ENCODE results near the gene ZSCAN16. TPM values are rescaled to one million over a fixed set of nuclear protein-coding genes. Genes with fewer than 3 reads are reported as not detected.

Gene ZSCAN16
- total and polyA plus RNA-seq, 2 donors from 2014 or later, result 6.1 to 6.8 TPM

DNA sequence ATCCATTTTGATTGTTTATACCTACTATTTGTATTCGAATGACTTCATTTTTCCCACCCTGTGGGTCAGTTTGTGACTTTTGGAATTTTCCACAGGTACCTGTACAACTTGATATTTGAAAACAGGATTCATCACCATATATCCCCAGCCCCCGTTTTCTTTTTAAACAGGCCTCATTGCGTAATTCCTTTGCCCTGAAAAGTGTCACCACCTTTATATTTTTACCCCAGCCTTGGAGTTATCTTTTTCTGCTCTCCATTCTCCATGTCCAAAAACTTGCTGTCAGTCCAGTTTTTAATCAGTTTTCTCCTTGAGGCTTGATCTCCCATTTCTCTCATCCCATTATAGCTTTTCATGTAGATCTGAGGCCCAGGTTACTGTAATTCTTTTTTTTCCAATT lies 33.9 kb downstream of the ZSCAN16 start:
- Histone ChIP-seq H3K27ac (ENCODE audit: low read depth in 2 of 2, low read length in 2 of 2) (no peak overlapping the region), H3K27me3 (ENCODE audit: control insufficient read depth, insufficient read depth, low read length) (no peaks in the 10 kb centered on the region), H3K9me3 (ENCODE audit: control insufficient read depth in 2 of 3, insufficient read depth in 1 of 3, low read length in 3 of 3) (peaks cover 0 to 8% (median 0%) of the 10 kb centered on the region in 3 donors), H3K4me3 (ENCODE audit: low read length in 3 of 3) (no peak overlapping the region), H3K36me3 (ENCODE audit: control insufficient read depth in 2 of 3, insufficient read depth in 3 of 3, low read length in 3 of 3) (peaks cover 16 to 30% (median 19%) of the 10 kb centered on the region in 3 donors), H3K9ac (ENCODE audit: low read length in 3 of 3) (no peak overlapping the region), H3K4me1 (ENCODE audit: control insufficient read depth in 2 of 3, insufficient read depth in 2 of 3, low read depth in 1 of 3, low read length in 3 of 3) (peaks cover 0 to 3% (median 0%) of the 10 kb centered on the region in 3 donors)
- intact Hi-C loops (cut with DNase I), result no loop called here
- DNase-seq (no peak), FAIRE-seq (no peak)
- no peak for TF ChIP-seq CTCF (IDR thresholded peaks at IDR 0.05; ENCODE audit: borderline replicate concordance, extremely low read depth, insufficient read depth)

- Histone ChIP-seq H3K9ac (ENCODE audit: low read length in 3 of 3) (no peak overlapping the region), H3K27ac (ENCODE audit: low read depth in 2 of 2, low read length in 2 of 2) (no peak overlapping the region), H3K4me3 (ENCODE audit: low read length in 3 of 3) (no peak overlapping the region), H3K9me3 (ENCODE audit: control insufficient read depth in 2 of 3, insufficient read depth in 1 of 3, low read length in 3 of 3) (peaks cover 0 to 6% (median 0%) of the 10 kb centered on the region in 3 donors), H3K4me1 (ENCODE audit: control insufficient read depth in 2 of 3, insufficient read depth in 2 of 3, low read depth in 1 of 3, low read length in 3 of 3) (peaks cover 0 to 3% (median 0%) of the 10 kb centered on the region in 3 donors), H3K27me3 (ENCODE audit: control insufficient read depth, insufficient read depth, low read length) (no peaks in the 10 kb centered on the region), H3K36me3 (ENCODE audit: control insufficient read depth in 2 of 3, insufficient read depth in 3 of 3, low read length in 3 of 3) (peaks cover 8 to 22% (median 11%) of the 10 kb centered on the region in 3 donors)
- intact Hi-C loops (cut with DNase I), result no loop called here
- no peak for TF ChIP-seq CTCF (IDR thresholded peaks at IDR 0.05; ENCODE audit: borderline replicate concordance, extremely low read depth, insufficient read depth)
- no peak for DNase-seq
- no peak for FAIRE-seq
These were observed 34.7 kb downstream of the ZSCAN16 start for GRCh38 chr6:28159029-28159607.

- no peak for FAIRE-seq
- Histone ChIP-seq H3K27ac (ENCODE audit: low read depth in 2 of 2, low read length in 2 of 2) (no peak overlapping the region), H3K36me3 (ENCODE audit: control insufficient read depth in 2 of 3, insufficient read depth in 3 of 3, low read length in 3 of 3) (peaks cover 0 to 12% (median 2%) of the 10 kb centered on the region in 3 donors), H3K27me3 (ENCODE audit: control insufficient read depth, insufficient read depth, low read length) (no peaks in the 10 kb centered on the region), H3K9me3 (ENCODE audit: control insufficient read depth in 2 of 3, insufficient read depth in 1 of 3, low read length in 3 of 3) (peaks cover 0 to 6% (median 0%) of the 10 kb centered on the region in 3 donors), H3K9ac (ENCODE audit: low read length in 3 of 3) (no peak overlapping the region), H3K4me1 (ENCODE audit: control insufficient read depth in 2 of 3, insufficient read depth in 2 of 3, low read depth in 1 of 3, low read length in 3 of 3) (peaks cover 0 to 3% (median 0%) of the 10 kb centered on the region in 3 donors), H3K4me3 (ENCODE audit: low read length in 3 of 3) (no peak overlapping the region)
- TF ChIP-seq CTCF (IDR thresholded peaks at IDR 0.05; ENCODE audit: borderline replicate concordance, extremely low read depth, insufficient read depth), result no peak
- intact Hi-C loops (cut with DNase I), result no loop called here
- no peak for DNase-seq
These were observed 35.8 kb downstream of the ZSCAN16 start for GRCh38 chr6:28160233-28160632.
